Tibial nerve (tissue), 4 donors: ENCODE data around the gene GAK.

Source experiments
- CTCF ChIP-seq, 5 experiments: fragments of 200-600 bp in 3 of 5; fragments of 450-650 bp in 2 of 5; sonication (generic) in 3 of 5; IDR thresholded peaks; one replicate each; pipeline ENCODE4 v1.5.1; 2016 to 2019; ENCODE audit warnings: antibody characterized with exemption in 5 of 5, mild to moderate bottlenecking in 3 of 5, moderate library complexity in 2 of 5
- EP300 ChIP-seq, 2 donors: sonication (generic); formaldehyde crosslinking; IDR thresholded peaks; one replicate each; pipeline ENCODE4 v1.6.1; 2017; ENCODE audit warnings: antibody characterized with exemption in 2 of 2, mild to moderate bottlenecking in 1 of 2
- POLR2A ChIP-seq, 2 donors: fragments of 450-650 bp; IDR thresholded peaks; one replicate each; pipeline ENCODE4 v1.6.1; 2017; ENCODE audit warnings: antibody characterized with exemption in 2 of 2, mild to moderate bottlenecking in 2 of 2, moderate library complexity in 2 of 2

- TF ChIP-seq CTCF (IDR thresholded peaks at IDR 0.05) (no peak), POLR2A (IDR thresholded peaks at IDR 0.05) (no peak), EP300 (IDR thresholded peaks at IDR 0.05) (no peak)
These were observed 101.3 kb downstream of the GAK start for GRCh38 chr4:830601-831482.
